LNCAP (cell line): ENCODE results near the gene PDGFA.

Source experiments
- CTCF ChIP-seq: fragments of 450-650 bp; IDR thresholded peaks from 2 replicates; pipeline ENCODE4 v1.5.1; 2017; ENCODE audit warnings: mild to moderate bottlenecking

The PDGFA gene

GRCh38 chr7:526460-527034 is 6.9 kb upstream of the PDGFA start:
- no peak for TF ChIP-seq CTCF

DNA sequence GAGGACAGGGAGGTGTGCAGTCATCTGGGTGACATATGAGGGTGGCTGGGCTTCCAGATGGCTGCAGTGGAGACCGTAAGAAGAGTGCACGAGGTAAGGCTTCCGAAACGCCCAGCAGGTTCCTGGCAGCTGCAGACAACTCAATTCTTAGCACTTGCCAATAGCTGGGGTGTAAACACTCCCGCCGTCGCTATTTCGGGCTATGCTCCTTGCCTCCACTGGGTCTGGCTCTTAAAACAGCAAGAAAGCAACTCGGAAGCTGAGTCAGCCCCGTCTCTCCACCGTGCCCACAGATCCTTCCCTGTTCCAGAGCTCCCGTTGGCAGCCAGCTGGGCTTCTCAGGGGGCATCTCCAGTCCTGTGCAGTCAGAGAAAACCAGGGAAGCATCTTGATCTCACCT is 6.1 kb upstream of the PDGFA start:
- TF ChIP-seq CTCF = no peak

GRCh38 chr7:524800-525199 is 5.2 kb upstream of the PDGFA start:
- no peak for TF ChIP-seq CTCF

DNA sequence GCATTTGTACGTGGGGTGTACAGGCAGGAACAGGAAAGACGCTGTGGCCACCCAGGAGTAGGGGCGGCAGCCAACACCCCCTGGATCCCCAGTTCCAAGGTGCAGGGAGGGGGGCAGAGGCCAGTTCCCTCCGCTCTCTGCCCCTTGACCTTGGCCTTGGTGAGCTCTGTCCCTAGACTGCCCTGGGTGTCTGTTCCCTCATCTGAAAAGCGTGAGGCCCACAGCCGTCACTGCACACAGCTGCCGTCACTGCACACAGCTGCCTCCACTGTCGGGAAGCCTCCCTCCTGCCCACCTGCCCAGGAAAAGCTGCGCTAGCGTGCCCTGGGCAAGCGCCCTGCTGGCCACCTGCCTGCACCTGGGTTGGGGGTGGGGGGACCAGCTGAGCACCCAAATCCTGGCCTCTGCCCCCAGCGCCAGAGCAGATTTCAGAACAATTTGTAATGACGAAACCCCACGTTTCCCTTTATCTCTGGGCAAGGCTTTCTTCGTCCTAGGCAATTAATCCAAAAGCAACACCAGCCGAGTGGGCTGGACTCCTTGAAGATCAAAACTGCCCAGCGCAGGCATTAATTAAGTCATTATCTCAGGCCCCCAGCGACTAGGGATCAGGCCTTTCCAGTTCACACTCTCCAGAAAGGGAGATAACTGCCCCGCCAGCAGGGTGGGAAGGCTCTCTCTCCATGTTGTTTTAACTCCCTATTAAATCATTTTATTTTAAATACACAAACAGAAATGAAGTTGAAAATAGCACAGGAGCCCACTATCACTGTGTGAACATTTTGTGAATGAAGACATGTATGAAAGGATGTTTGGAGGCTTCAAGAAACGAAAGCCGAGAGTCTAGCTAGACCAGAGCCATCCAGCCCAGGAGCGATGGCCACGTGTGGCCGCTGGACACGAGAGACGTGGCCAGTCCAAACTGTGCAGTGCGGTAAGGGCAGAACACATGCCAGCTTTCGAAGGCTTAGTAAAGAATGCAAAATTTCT is 4.0 kb upstream of the PDGFA start:
- no peak for TF ChIP-seq CTCF

DNA sequence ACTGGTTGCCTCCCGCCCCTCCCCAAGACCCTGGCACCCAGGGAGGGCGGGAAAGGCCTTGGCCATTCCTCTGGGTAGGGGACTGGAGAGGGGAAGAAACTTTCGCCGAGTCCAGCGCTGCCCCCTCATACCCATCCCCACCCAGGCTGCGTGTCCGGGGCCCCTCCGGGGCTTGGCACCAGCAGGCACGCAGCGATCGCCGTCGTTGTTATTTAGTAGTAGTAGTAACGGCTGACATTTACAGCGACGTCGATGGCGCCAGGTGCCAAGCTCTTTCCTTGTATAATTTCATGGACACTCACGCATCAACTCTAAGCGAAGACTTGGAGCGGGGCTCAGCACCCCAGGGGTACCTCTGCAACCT is 3.3 kb upstream of the PDGFA start:
- TF ChIP-seq CTCF = no peak

DNA sequence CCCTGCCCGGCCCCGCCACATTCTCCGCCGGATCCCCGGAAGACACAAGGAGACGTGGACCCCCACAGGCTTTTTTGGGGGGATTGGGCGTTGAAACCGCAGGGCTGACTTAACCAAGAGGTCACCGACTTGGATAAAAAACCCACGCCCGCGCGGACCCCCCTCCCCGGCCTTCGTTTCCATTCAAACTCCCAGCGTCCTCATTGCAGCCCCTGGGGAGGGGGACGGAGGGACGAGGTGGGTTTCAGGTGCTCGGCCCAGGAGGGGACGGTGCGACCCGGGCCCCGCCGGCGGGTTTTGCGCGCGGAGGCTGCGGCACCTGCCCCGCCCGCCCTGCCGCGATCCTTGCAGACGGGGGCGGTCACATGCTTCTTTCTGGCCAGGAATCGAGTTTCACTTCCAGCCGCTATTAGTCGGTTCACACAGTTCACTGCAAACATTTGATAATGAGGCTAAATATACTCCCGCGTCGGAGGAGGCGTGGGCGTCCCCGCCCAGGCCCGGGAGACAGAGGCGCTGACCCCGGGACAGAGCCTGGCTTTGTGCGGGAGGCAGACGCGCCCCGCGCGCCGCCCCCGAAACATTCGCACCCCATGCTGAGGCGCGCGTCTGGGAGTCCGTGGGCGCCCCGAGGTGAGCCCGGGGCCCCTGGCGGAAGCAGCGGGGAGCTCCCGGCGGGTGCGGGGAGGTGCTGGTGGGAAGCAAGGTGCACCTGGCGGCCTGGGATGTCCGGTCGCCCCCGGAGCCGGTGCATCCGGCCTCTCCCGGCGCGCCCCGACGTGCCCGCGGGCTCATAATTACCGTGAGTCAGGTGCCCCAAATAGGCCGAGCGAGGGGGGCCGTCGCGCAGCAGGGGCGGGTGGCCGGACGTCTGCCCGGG is 2.7 kb upstream of the PDGFA start:
- no peak for TF ChIP-seq CTCF
